Adrenal gland (tissue), 5 donors: ENCODE measurements around the gene ZNF76.
A peak's percentile ranks its signal among the peaks of the same experiment; 100 is the strongest.

Source experiments
- CTCF ChIP-seq, 6 experiments: fragments of 450-650 bp in 4 of 6; fragments of 200-600 bp in 2 of 6; sonication (generic) in 1 of 6; IDR thresholded peaks; 1 replicate in 5 of 6; 2 replicates in 1 of 6; pipeline versions ENCODE4 v1.5.1 to v1.8.0; 2016 to 2021; ENCODE audit warnings: antibody characterized with exemption in 6 of 6, mild to moderate bottlenecking in 2 of 6, moderate library complexity in 1 of 6
- POLR2A ChIP-seq, 2 donors: fragments of 450-650 bp; IDR thresholded peaks; one replicate each; pipeline ENCODE4 v1.6.1; 2017; ENCODE audit warnings: antibody characterized with exemption in 2 of 2, mild to moderate bottlenecking in 2 of 2, moderate library complexity in 1 of 2
- donor health status: DM: no; HTN: no; CAD: no.

GRCh38 chr6:35318196-35319171, 58.9 kb downstream of the ZNF76 start:
- TF ChIP-seq CTCF (IDR thresholded peaks at IDR 0.05) (peak in 1 of 6 experiments; percentile 3), POLR2A (IDR thresholded peaks at IDR 0.05) (no peak)
